D721Med (cell line): ENCODE measurements around the gene MALRD1.

ENCODE experiments used
- DNase-seq: peaks from one replicate; pipeline ENCODE4 v3.0.0; 2011; ENCODE audit warnings: low spot score; ENCODE audit not compliant: insufficient read length
- FAIRE-seq: peaks from 2 replicates; lab custom pipeline; 2011; peaks lifted over from hg19 to GRCh38; lab: Jason Lieb, UNC
- CTCF ChIP-seq: IDR thresholded peaks from 2 replicates; pipeline ENCODE4 v1.5.1; 2012; ENCODE audit warnings: mild to moderate bottlenecking, control low read depth; ENCODE audit not compliant: insufficient read depth; ENCODE audit errors: missing control alignments

MALRD1 gene

GRCh38 chr10:19702215-19702614 is 653.6 kb downstream of the MALRD1 start:
- no peak for TF ChIP-seq CTCF
- no peak for FAIRE-seq
- no peak for DNase-seq

GRCh38 chr10:19704544-19704943 is 655.9 kb downstream of the MALRD1 start:
- no peak for DNase-seq
- TF ChIP-seq CTCF = no peak
- FAIRE-seq = no peak

GRCh38 chr10:19705250-19705649 is 656.6 kb downstream of the MALRD1 start:
- DNase-seq (no peak), FAIRE-seq (no peak)
- no peak for TF ChIP-seq CTCF

GRCh38 chr10:19706904-19707303 is 658.3 kb downstream of the MALRD1 start:
- no peak for TF ChIP-seq CTCF
- FAIRE-seq (no peak), DNase-seq (no peak)

- DNase-seq = no peak
- FAIRE-seq = no peak
- no peak for TF ChIP-seq CTCF
Measured at GRCh38 chr10:19707376-19707775, 658.8 kb downstream of the MALRD1 start.

GRCh38 chr10:19708031-19708430 is 659.4 kb downstream of the MALRD1 start:
- no peak for DNase-seq
- TF ChIP-seq CTCF = no peak
- FAIRE-seq = no peak

- no peak for FAIRE-seq
- TF ChIP-seq CTCF = no peak
- DNase-seq = no peak
Measured at GRCh38 chr10:19710600-19710999, 662.0 kb downstream of the MALRD1 start.
